GM12891 (cell line): ENCODE results near the gene SLC22A13.

Experiments
- DNase-seq: peaks from one replicate; pipeline ENCODE4 v3.0.0; 2011; ENCODE audit warnings: low spot score; ENCODE audit not compliant: insufficient read length
- FAIRE-seq: peaks from 2 replicates; lab custom pipeline; 2011; peaks lifted over from hg19 to GRCh38; lab: Jason Lieb, UNC
- PAX5 ChIP-seq: IDR thresholded peaks from 2 replicates; pipeline ENCODE4 v1.6.1; 2011; ENCODE audit warnings: low read length, moderate library complexity, mild to moderate bottlenecking; ENCODE audit not compliant: insufficient read depth, severe bottlenecking
- POLR2A ChIP-seq: IDR thresholded peaks from 2 replicates; pipeline ENCODE4 v1.6.1; 2011; ENCODE audit warnings: low read depth, low read length, control low read depth
- POLR2AphosphoS5 ChIP-seq: IDR thresholded peaks from 2 replicates; pipeline ENCODE4 v1.6.1; 2011; ENCODE audit warnings: low read depth, low read length, control low read depth
- POU2F2 ChIP-seq: IDR thresholded peaks from 2 replicates; pipeline ENCODE4 v1.6.1; 2011; ENCODE audit warnings: low read depth, mild to moderate bottlenecking, control low read depth, low read length, moderate library complexity
- SPI1 ChIP-seq: IDR thresholded peaks from 2 replicates; pipeline ENCODE4 v1.6.1; 2011; ENCODE audit warnings: low read depth, low read length, control low read depth
- TAF1 ChIP-seq: IDR thresholded peaks from 2 replicates; pipeline ENCODE4 v1.6.1; 2011; ENCODE audit warnings: low read depth, low read length, control low read depth

Gene SLC22A13

GRCh38 chr3:38260474-38260873 lies 5.1 kb upstream of the SLC22A13 start:
- FAIRE-seq = no peak
- no peak for DNase-seq
- TF ChIP-seq POLR2AphosphoS5 = no peak
- no peak for TF ChIP-seq TAF1
- no peak for TF ChIP-seq SPI1
- no peak for TF ChIP-seq POU2F2
- TF ChIP-seq PAX5 = no peak
- TF ChIP-seq POLR2A = no peak

- no peak for TF ChIP-seq POLR2A
- DNase-seq = no peak
- no peak for FAIRE-seq
These were observed 1.2 kb upstream of the SLC22A13 start for GRCh38 chr3:38264353-38264771.

GRCh38 chr3:38264779-38265178 lies 833 bp upstream of the SLC22A13 start:
- DNase-seq (no peak), FAIRE-seq (no peak)
- TF ChIP-seq SPI1 (no peak), TAF1 (no peak), POLR2AphosphoS5 (no peak)

GRCh38 chr3:38266810-38267209 lies 1.2 kb downstream of the SLC22A13 start:
- DNase-seq (no peak), FAIRE-seq (no peak)

GRCh38 chr3:38267662-38268061 lies 2.0 kb downstream of the SLC22A13 start:
- TF ChIP-seq POU2F2 (no peak), TAF1 (no peak), POLR2A (no peak), PAX5 (no peak), SPI1 (no peak), POLR2AphosphoS5 (no peak)
- DNase-seq (no peak), FAIRE-seq (peak; percentile 13)

More at GRCh38 chr3:38266810-38267209, 1.2 kb downstream of the SLC22A13 start:
- TF ChIP-seq PAX5 (no peak), POU2F2 (no peak), TAF1 (no peak), POLR2A (no peak), SPI1 (no peak), POLR2AphosphoS5 (no peak)

GRCh38 chr3:38268087-38268486 lies 2.5 kb downstream of the SLC22A13 start:
- no peak for TF ChIP-seq TAF1
- no peak for TF ChIP-seq POLR2AphosphoS5
- no peak for TF ChIP-seq SPI1
- no peak for TF ChIP-seq PAX5
- no peak for TF ChIP-seq POLR2A
- no peak for TF ChIP-seq POU2F2
- no peak for FAIRE-seq
- no peak for DNase-seq

- TF ChIP-seq SPI1 = peak; percentile 79
- no peak for TF ChIP-seq PAX5
- DNase-seq = no peak
- FAIRE-seq = no peak
These were observed 2.9 kb downstream of the SLC22A13 start for GRCh38 chr3:38268522-38268921.

GRCh38 chr3:38270606-38271005 lies 5.0 kb downstream of the SLC22A13 start:
- DNase-seq = no peak
- no peak for FAIRE-seq
- no peak for TF ChIP-seq TAF1
- no peak for TF ChIP-seq POU2F2

- DNase-seq (no peak), FAIRE-seq (no peak)
- TF ChIP-seq POU2F2 (no peak), POLR2A (no peak), SPI1 (no peak), POLR2AphosphoS5 (no peak), TAF1 (no peak), PAX5 (no peak)
These were observed 5.9 kb downstream of the SLC22A13 start for GRCh38 chr3:38271553-38271952.

- TF ChIP-seq SPI1 (no peak), TAF1 (no peak)
- no peak for FAIRE-seq
- DNase-seq = no peak
These were observed 9.4 kb downstream of the SLC22A13 start for GRCh38 chr3:38274864-38275649.

- DNase-seq = no peak
- TF ChIP-seq POLR2AphosphoS5 (no peak), SPI1 (no peak), POU2F2 (no peak), PAX5 (no peak), TAF1 (no peak), POLR2A (no peak)
- FAIRE-seq = no peak
These were observed 10.0 kb downstream of the SLC22A13 start for GRCh38 chr3:38275658-38276057.
